ENCODE data around the gene PRKACA.

PRKACA gene

GRCh38 chr19:14058182-14059092 is 59.1 kb downstream of the PRKACA start:
- no peak for DNase-seq (ENCODE audit: low read depth, low spot score)
- peak overlapping the region; percentile 84 for H3K4me3 ChIP-seq
- H3K9ac ChIP-seq (ENCODE audit: insufficient read length), result no peak overlapping the region
- TF ChIP-seq EZH2 (IDR thresholded peaks at IDR 0.05) (no peak), POLR2AphosphoS5 (IDR thresholded peaks at IDR 0.05; ENCODE audit: borderline replicate concordance, low read depth, low read length) (no peak), FOXP2 (optimal IDR thresholded peaks at IDR 0.05; ENCODE audit: control extremely low read depth, extremely low read length, insufficient read depth) (no peak)
- peaks cover 4% of the 10 kb centered on the region; the same call in 1 of the 2 replicates for H3K36me3 ChIP-seq (ENCODE audit: insufficient read depth, low read length)
- no peak overlapping the region for H3K27ac ChIP-seq
- H3K9me3 ChIP-seq (ENCODE audit: low read depth, low read length), result no peaks in the 10 kb centered on the region

GRCh38 chr19:14056741-14057356 is 60.7 kb downstream of the PRKACA start:
- no peak for DNase-seq (ENCODE audit: low read depth, low spot score)
- H3K9me3 ChIP-seq (ENCODE audit: low read depth, low read length), result no peaks in the 10 kb centered on the region
- peaks cover 7% of the 10 kb centered on the region; the same call in 1 of the 2 replicates for H3K36me3 ChIP-seq (ENCODE audit: insufficient read depth, low read length)
- TF ChIP-seq POLR2AphosphoS5 (IDR thresholded peaks at IDR 0.05; ENCODE audit: borderline replicate concordance, low read depth, low read length), result no peak
- no peak for TF ChIP-seq EZH2 (IDR thresholded peaks at IDR 0.05)
- no peak for TF ChIP-seq FOXP2 (optimal IDR thresholded peaks at IDR 0.05; ENCODE audit: control extremely low read depth, extremely low read length, insufficient read depth)
- H3K9ac ChIP-seq (ENCODE audit: insufficient read length), result peak overlapping the region; percentile 53
- no peak overlapping the region for H3K27ac ChIP-seq
- H3K4me3 ChIP-seq, result peak overlapping the region; percentile 84

- peaks cover 7% of the 10 kb centered on the region; the same call in 1 of the 2 replicates for H3K36me3 ChIP-seq (ENCODE audit: insufficient read depth, low read length)
- peak overlapping the region; percentile 84 for H3K4me3 ChIP-seq
- no peak overlapping the region for H3K9ac ChIP-seq (ENCODE audit: insufficient read length)
- H3K27ac ChIP-seq, result no peak overlapping the region
- H3K9me3 ChIP-seq (ENCODE audit: low read depth, low read length), result no peaks in the 10 kb centered on the region
- no peak for TF ChIP-seq EZH2 (IDR thresholded peaks at IDR 0.05)
- DNase-seq (ENCODE audit: low read depth, low spot score), result no peak
Measured at GRCh38 chr19:14056069-14056666, 61.4 kb downstream of the PRKACA start.

- DNase-seq (ENCODE audit: low read depth, low spot score), result no peak
- Histone ChIP-seq H3K36me3 (ENCODE audit: insufficient read depth, low read length) (peaks cover 7% of the 10 kb centered on the region; the same call in 1 of the 2 replicates), H3K4me3 (no peak overlapping the region), H3K27ac (no peak overlapping the region), H3K9me3 (ENCODE audit: low read depth, low read length) (no peaks in the 10 kb centered on the region), H3K9ac (ENCODE audit: insufficient read length) (no peak overlapping the region)
- no peak for TF ChIP-seq EZH2 (IDR thresholded peaks at IDR 0.05)
- TF ChIP-seq FOXP2 (optimal IDR thresholded peaks at IDR 0.05; ENCODE audit: control extremely low read depth, extremely low read length, insufficient read depth), result no peak
- no peak for TF ChIP-seq POLR2AphosphoS5 (IDR thresholded peaks at IDR 0.05; ENCODE audit: borderline replicate concordance, low read depth, low read length)
Measured at GRCh38 chr19:14055396-14055795, 62.2 kb downstream of the PRKACA start.

GRCh38 chr19:14054721-14055120 is 62.8 kb downstream of the PRKACA start:
- no peak for DNase-seq (ENCODE audit: low read depth, low spot score)
- Histone ChIP-seq H3K36me3 (ENCODE audit: insufficient read depth, low read length) (peaks cover 7% of the 10 kb centered on the region; the same call in 1 of the 2 replicates), H3K27ac (no peak overlapping the region), H3K9me3 (ENCODE audit: low read depth, low read length) (no peaks in the 10 kb centered on the region), H3K9ac (ENCODE audit: insufficient read length) (no peak overlapping the region), H3K4me3 (no peak overlapping the region)
- no peak for TF ChIP-seq EZH2 (IDR thresholded peaks at IDR 0.05)
- TF ChIP-seq FOXP2 (optimal IDR thresholded peaks at IDR 0.05; ENCODE audit: control extremely low read depth, extremely low read length, insufficient read depth), result no peak
- TF ChIP-seq POLR2AphosphoS5 (IDR thresholded peaks at IDR 0.05; ENCODE audit: borderline replicate concordance, low read depth, low read length), result no peak

- Histone ChIP-seq H3K27ac (0 out of 2 replicates have a peak overlapping the region, but pooled peaks have one; percentile 9), H3K9ac (ENCODE audit: insufficient read length) (no peak overlapping the region), H3K36me3 (ENCODE audit: insufficient read depth, low read length) (peaks cover 7% of the 10 kb centered on the region; the same call in 1 of the 2 replicates), H3K4me3 (no peak overlapping the region), H3K9me3 (ENCODE audit: low read depth, low read length) (no peaks in the 10 kb centered on the region)
- DNase-seq (ENCODE audit: low read depth, low spot score), result no peak
- no peak for TF ChIP-seq EZH2 (IDR thresholded peaks at IDR 0.05)
- no peak for TF ChIP-seq POLR2AphosphoS5 (IDR thresholded peaks at IDR 0.05; ENCODE audit: borderline replicate concordance, low read depth, low read length)
- no peak for TF ChIP-seq FOXP2 (optimal IDR thresholded peaks at IDR 0.05; ENCODE audit: control extremely low read depth, extremely low read length, insufficient read depth)
Measured at GRCh38 chr19:14054099-14054498, 63.5 kb downstream of the PRKACA start.

GRCh38 chr19:14053500-14053899 is 64.1 kb downstream of the PRKACA start:
- no peak overlapping the region for H3K9ac ChIP-seq (ENCODE audit: insufficient read length)
- TF ChIP-seq FOXP2 (optimal IDR thresholded peaks at IDR 0.05; ENCODE audit: control extremely low read depth, extremely low read length, insufficient read depth) (no peak), POLR2AphosphoS5 (IDR thresholded peaks at IDR 0.05; ENCODE audit: borderline replicate concordance, low read depth, low read length) (no peak)
- no peak for DNase-seq (ENCODE audit: low read depth, low spot score)
- H3K27ac ChIP-seq, result no peak overlapping the region
- H3K36me3 ChIP-seq (ENCODE audit: insufficient read depth, low read length), result peaks cover 7% of the 10 kb centered on the region; the same call in 1 of the 2 replicates
- H3K4me3 ChIP-seq, result no peak overlapping the region
- H3K9me3 ChIP-seq (ENCODE audit: low read depth, low read length), result no peaks in the 10 kb centered on the region

GRCh38 chr19:14053032-14053431 is 64.5 kb downstream of the PRKACA start:
- no peak for DNase-seq (ENCODE audit: low read depth, low spot score)
- no peak overlapping the region for H3K4me3 ChIP-seq
- no peak overlapping the region for H3K27ac ChIP-seq
- no peak overlapping the region for H3K9ac ChIP-seq (ENCODE audit: insufficient read length)
- no peaks in the 10 kb centered on the region for H3K9me3 ChIP-seq (ENCODE audit: low read depth, low read length)
- H3K36me3 ChIP-seq (ENCODE audit: insufficient read depth, low read length), result peaks cover 7% of the 10 kb centered on the region; the same call in 1 of the 2 replicates
- no peak for TF ChIP-seq FOXP2 (optimal IDR thresholded peaks at IDR 0.05; ENCODE audit: control extremely low read depth, extremely low read length, insufficient read depth)
- no peak for TF ChIP-seq POLR2AphosphoS5 (IDR thresholded peaks at IDR 0.05; ENCODE audit: borderline replicate concordance, low read depth, low read length)
- no peak for TF ChIP-seq EZH2 (IDR thresholded peaks at IDR 0.05)
